WI38 (cell line): ENCODE data around the gene ARHGAP26.

Source experiments
- H3K4me3 ChIP-seq: 2 replicates; pipeline ENCODE4 v1.5.1; 2011; ENCODE audit warnings: low read depth, mild to moderate bottlenecking, control low read depth, low read length
- TF ChIP-seq, protein P1 (sequence below): IDR thresholded peaks from 2 replicates; pipeline ENCODE4 v1.5.1; 2012; ENCODE audit warnings: low read depth, mild to moderate bottlenecking, control low read depth, low read length

ARHGAP26 gene

GRCh38 chr5:143233031-143233430 is 462.9 kb downstream of the ARHGAP26 start:
- TF ChIP-seq, protein P1, sequence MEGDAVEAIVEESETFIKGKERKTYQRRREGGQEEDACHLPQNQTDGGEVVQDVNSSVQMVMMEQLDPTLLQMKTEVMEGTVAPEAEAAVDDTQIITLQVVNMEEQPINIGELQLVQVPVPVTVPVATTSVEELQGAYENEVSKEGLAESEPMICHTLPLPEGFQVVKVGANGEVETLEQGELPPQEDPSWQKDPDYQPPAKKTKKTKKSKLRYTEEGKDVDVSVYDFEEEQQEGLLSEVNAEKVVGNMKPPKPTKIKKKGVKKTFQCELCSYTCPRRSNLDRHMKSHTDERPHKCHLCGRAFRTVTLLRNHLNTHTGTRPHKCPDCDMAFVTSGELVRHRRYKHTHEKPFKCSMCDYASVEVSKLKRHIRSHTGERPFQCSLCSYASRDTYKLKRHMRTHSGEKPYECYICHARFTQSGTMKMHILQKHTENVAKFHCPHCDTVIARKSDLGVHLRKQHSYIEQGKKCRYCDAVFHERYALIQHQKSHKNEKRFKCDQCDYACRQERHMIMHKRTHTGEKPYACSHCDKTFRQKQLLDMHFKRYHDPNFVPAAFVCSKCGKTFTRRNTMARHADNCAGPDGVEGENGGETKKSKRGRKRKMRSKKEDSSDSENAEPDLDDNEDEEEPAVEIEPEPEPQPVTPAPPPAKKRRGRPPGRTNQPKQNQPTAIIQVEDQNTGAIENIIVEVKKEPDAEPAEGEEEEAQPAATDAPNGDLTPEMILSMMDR: no peak

GRCh38 chr5:143234162-143234842 is 464.1 kb downstream of the ARHGAP26 start:
- H3K4me3 ChIP-seq: no peak overlapping the region
- TF ChIP-seq, protein P1: no peak

More at GRCh38 chr5:143233031-143233430, 462.9 kb downstream of the ARHGAP26 start:
- H3K4me3 ChIP-seq: no peak overlapping the region

- no peak overlapping the region for H3K4me3 ChIP-seq
- TF ChIP-seq, protein P1: no peak
Observed at GRCh38 chr5:143235423-143235822, 465.2 kb downstream of the ARHGAP26 start.

DNA sequence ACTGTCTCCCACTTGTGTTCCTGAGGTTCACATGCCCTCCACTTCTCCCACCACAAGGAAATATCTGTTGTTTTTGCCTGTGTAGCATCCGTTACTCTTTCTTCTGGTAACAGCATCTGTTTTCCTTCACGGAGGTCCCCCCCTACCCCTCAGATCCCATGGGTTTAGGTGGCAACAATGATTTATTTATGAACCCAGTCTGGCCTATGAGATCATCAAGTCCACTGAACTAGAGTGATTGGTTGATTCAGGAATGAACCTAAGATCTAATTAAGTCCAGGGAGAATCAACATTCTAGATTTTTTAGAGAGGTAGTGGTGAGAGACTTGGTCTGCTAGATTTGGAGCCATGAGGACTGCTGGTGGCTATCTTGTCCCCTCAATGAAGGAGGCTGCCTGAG is 466.5 kb downstream of the ARHGAP26 start:
- no peak overlapping the region for H3K4me3 ChIP-seq
- TF ChIP-seq, protein P1: no peak

DNA sequence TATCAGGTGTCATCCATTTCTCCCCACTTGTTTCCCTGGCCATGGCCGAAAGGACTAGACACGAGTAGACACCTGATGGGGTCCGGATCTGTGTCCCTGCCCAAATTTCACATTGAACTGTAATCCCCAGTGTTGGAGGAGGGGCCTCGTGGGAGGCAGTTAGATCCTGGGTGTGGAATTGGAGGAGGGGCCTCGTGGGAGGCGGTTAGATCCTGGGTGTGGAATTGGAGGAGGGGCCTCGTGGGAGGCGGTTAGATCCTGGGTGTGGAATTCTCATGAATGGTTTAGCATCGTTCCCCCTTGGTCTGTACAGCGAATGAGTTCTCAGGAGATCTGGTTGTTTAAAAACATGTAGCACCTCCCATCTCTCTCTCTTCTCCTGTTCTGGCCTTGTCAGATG is 467.5 kb downstream of the ARHGAP26 start:
- TF ChIP-seq, protein P1: no peak
- H3K4me3 ChIP-seq: no peak overlapping the region

- TF ChIP-seq, protein P1: no peak
- no peak overlapping the region for H3K4me3 ChIP-seq
Observed at GRCh38 chr5:143238620-143239019, 468.4 kb downstream of the ARHGAP26 start.

GRCh38 chr5:143239882-143240518 is 469.8 kb downstream of the ARHGAP26 start:
- no peak overlapping the region for H3K4me3 ChIP-seq
- TF ChIP-seq, protein P1: no peak
